ENCODE measurements around the gene NSD2.

Gene NSD2

DNA sequence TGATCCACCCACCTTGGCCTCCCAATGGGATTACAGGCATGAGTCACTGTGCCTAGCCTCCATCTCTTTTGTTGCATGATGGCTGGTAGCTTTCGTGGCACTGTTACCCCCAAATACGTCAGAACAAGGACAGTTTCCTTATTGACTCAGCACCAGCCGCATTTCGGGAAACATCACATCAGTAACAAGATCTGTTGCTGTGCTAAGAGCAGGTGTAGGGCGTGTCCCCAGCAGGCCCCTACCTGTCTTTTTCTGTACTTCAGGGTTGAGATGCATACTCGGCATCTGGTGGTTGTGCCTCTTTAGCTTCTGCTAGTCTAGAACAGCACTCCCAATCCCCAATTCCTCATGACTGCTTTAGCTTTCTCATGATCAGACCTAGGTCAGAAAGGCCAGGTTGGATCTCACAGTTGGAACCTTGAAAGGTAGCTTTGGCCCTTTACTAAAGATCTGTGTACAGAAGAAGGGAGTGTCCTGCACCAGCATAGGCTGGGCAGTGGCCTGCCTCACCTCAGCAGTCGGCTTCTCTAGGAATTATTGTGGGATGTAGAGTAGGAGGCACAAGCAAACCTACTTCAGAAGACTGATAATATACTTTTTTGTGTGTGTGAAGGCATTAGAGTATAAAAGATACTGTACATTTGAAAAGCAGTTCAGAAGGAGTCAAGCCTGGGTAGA is 36.8 kb downstream of the NSD2 start:
- TF ChIP-seq, protein P1, sequence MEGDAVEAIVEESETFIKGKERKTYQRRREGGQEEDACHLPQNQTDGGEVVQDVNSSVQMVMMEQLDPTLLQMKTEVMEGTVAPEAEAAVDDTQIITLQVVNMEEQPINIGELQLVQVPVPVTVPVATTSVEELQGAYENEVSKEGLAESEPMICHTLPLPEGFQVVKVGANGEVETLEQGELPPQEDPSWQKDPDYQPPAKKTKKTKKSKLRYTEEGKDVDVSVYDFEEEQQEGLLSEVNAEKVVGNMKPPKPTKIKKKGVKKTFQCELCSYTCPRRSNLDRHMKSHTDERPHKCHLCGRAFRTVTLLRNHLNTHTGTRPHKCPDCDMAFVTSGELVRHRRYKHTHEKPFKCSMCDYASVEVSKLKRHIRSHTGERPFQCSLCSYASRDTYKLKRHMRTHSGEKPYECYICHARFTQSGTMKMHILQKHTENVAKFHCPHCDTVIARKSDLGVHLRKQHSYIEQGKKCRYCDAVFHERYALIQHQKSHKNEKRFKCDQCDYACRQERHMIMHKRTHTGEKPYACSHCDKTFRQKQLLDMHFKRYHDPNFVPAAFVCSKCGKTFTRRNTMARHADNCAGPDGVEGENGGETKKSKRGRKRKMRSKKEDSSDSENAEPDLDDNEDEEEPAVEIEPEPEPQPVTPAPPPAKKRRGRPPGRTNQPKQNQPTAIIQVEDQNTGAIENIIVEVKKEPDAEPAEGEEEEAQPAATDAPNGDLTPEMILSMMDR (IDR thresholded peaks at IDR 0.05), result no peak

DNA sequence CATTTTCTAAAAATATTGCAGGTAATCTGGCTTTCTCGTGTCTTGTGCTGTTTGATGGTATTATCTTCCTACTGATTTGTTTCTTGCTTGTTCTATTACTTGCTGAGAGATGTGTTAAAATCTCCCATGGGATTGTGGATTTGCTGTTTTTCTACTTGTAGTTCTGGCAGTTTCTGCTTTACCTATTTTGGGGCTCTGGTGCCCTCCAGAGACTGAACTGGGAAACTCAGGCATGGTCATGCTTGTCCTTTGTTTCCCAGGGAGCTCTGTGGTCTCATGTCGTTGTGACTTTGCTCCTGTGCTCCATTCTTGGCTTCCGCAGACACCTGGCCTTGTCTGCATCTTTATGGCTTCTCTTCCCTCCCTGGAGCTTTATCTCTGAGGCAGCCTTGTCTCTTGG is 39.5 kb downstream of the NSD2 start:
- TF ChIP-seq, protein P1 (IDR thresholded peaks at IDR 0.05), result peak; percentile 65

DNA sequence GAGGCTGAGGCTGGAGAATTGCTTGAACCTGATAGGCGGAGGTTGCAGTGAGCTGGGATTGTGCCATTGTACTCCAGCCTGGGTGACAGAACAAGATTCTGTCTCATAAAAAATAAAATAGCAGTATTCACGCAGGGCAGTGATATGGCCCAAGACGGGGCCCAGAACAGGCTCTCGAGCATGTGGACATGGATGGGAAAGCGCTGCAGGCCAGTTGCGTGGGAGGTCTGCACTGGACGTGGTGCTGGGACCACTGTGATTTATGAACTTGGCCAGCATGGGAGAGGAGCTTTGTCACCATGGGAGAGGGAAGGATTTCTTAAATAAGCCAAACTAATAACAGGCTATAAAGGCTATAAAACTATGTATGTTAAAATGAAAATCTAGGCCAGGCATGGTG is 51.6 kb downstream of the NSD2 start:
- TF ChIP-seq, protein P1 (IDR thresholded peaks at IDR 0.05), result no peak

DNA sequence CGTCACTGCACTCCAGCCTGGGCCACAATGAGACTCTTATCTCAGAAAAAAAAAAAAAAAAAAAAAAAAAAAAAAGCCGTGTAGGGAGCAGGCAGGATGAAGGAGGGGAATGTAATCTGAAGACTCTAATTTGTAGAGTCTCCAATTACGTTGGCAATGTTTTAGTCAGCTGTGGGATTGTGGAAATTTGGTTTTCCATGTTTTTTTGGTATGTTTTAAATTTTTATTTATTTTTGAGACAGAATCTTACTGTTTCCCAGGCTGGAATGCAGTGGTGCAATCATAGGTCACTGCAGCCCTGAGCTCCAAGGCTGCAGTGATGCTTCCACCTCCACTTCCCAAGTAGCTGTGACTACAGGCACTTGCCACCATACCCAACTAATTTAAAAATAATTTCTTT is 56.5 kb downstream of the NSD2 start:
- TF ChIP-seq, protein P1 (IDR thresholded peaks at IDR 0.05), result no peak

DNA sequence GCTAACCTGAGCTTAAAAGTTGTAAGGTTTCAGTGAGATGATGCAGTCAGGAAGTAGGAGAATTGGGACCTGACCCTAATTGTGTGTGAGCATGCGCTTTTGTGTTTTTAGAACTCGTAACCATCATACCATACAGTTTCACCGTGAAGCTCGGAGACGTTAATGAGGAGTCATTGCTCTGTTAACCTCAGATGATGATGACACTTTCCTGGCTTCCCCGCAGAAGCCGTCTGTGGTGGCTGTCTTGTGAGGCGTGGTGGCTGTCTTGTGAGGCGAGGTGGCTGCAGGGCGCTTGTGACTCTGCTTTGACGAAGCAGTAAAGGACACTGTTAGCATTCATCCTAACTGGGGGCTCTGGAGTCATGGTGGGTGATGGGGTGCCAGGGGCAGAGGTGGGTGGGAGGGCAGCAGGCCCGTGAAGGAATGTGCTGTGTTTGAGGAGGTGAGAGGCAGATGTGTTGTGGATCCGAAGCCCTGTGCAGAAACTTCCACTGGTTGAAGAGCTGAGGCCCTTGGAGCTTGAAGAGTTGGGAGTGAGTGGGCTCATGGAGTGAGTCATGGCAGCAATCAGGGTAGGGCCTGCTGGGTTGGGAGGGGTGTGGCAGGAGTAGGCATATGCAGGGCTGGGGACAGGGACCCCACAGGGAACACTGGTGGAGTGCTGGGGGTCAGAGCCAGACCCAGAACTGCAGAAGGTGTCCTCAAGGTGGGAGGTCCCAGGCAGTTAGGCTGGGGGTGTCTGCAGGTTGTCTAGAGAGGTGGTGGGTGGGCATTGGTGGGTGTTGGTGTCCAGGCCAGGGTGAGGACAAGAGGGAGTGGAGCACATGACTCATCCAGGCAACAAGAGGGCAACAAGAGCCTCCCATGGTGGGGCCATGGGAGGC is 57.4 kb downstream of the NSD2 start:
- TF ChIP-seq, protein P1 (IDR thresholded peaks at IDR 0.05), result no peak

DNA sequence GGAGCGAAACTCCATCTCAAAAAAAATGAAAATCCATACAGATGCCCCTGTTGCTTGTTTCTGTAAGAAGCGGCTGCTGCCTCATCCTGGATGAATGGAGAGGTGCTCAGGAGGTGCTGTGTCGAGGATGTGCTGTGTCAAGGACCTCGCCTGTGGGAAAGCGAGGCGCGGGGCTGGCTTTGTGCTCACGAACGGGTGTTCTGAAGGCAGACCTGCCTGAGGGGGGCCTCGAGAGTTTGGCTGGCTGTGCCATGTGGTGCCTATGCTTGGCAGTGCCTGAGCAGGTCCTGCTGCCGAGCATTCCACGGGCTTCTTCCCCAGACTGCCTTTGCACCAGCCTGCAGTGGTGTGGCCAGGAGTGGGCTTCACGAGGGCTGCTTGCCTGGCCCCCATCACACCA is 61.5 kb downstream of the NSD2 start:
- TF ChIP-seq, protein P1 (IDR thresholded peaks at IDR 0.05), result no peak

DNA sequence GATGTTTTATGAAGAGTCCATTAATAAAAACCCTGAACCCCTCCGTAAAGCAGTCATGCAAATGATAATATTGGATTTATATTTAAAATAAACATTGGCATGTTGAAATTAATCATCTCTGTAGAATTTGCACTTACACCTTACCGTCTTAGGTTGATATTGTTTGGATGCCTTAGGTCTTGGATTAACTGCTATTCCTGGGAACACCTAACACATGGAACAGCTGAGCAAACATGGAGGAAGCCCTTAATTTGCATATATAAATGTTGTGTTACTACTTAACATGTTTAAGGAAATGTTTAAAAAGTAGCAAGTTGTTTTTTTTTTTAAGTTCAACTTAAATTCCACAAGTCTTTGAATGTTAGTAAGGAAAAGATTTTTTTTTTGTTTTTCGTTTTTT is 62.5 kb downstream of the NSD2 start:
- TF ChIP-seq, protein P1 (IDR thresholded peaks at IDR 0.05), result no peak
